ENCODE data around the gene ADAM12.
"Not testable (repeated sequence)": the region's sequence is repeated elsewhere in the genome, so short reads cannot be mapped to it uniquely, and the experiment has no call there.

ADAM12 gene

DNA sequence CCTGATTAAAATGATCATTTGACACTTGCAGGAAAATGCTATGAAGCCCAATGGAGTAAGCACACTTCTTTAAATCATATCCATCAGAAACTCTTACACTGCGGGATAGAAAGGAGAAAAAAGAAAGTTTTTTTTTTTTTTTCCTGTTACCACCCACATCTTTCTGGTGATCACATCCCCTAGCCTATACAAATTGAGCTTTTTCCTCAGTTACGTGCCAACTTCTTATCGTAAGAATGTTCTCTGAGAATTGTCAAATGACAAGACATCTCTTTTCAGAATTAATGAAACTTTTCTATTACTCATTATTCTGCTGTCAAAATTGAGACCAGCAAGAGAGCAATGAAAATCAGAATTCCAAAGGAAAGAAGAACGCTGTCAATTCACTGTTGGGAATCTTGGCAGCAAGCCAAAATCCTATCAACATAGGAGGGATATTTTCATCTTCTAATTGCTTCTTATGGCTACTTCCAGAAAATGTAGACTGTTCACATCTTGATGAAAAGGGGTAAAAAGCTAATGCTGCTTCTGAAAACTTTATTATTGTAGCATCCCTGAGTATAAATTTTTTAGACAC is 179.5 kb downstream of the ADAM12 start:
- DNase-seq: no peak

DNA sequence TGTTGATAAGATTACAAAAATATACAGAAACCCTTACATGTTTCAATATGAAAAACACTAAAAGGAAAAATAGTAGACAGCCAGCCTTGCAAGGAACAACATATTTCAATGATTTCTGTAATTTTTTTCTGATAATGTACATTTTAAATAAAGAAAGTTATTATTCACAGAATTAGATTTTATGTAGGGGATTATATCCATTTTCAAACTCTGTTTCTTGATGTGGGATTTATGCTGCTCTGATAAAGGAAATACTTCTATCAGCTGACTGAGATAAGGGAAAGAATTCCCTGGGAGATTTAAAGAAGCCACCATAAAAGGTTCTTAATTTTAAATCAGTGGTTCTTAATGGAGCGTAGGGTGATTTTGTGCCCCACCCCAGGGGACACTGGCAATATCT is 180.4 kb downstream of the ADAM12 start:
- DNase-seq: no peak

DNA sequence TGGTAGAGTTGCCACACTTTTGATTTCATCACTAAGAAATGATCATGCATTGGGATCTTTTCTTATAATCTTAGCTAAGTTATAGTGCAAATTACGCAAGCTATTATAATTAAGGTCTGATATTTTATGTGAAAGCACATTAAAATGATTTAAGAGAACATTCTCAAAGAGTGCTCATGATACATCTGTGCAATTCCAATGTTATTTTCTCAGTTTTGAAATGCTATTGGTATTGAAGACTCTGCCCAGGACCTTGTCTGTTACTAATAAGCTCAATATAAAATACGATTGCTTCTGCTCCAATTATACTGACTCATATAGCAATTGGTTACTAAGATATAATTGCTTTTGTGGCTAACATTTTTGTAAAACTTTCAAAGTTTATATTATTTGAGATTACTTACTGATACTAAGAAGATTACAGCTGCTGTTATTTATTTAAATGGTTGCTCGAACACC is 180.9 kb downstream of the ADAM12 start:
- no peak for DNase-seq

- no peak for DNase-seq
Observed at GRCh38 chr10:126205486-126206205, 182.6 kb downstream of the ADAM12 start.

- no peak for DNase-seq
Observed at GRCh38 chr10:126204320-126204719, 184.0 kb downstream of the ADAM12 start.

GRCh38 chr10:126203746-126204145 is 184.5 kb downstream of the ADAM12 start:
- DNase-seq: no peak

- no peak for DNase-seq
Observed at GRCh38 chr10:126201603-126202002, 186.7 kb downstream of the ADAM12 start.

GRCh38 chr10:126199221-126199998 is 188.9 kb downstream of the ADAM12 start:
- no peak for DNase-seq

DNA sequence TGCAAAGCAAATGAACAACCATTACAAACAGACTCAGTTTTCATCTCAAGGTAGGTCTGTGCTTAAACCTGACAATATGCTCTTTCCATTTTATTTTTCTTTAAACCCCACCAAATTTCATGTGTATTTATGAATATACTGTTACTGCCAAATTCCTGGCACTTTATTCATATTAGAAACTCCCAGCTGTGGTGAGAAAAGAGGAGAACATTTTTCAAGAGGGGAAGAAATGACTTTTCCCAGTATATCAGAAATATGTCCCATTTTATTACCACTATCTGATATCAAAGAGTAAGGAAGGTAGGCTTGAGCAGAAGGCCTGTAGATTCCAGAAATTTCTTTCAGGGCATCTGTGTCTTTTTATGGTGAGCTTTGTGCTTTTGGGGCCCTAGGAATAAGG is 189.6 kb downstream of the ADAM12 start:
- no peak for DNase-seq

GRCh38 chr10:126197036-126197543 is 191.2 kb downstream of the ADAM12 start:
- no peak for DNase-seq

DNA sequence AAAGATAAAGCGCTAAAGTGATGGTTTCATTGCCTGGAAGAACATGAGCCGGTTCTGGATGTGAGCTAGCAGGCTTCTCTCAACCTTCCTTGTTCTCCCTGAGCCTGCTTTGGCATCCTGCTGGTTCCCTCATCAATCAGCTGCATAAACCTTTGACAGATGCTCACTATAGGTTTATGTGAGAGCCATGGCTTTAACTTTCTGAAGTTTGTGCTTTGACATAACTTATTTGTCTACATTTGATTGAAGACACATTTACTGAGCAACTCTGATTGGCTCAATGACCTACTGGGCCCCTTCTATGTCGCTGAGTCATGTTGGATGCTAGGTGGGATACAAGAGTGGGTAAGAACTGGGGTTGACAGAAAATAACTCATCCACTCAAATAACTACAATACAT is 192.0 kb downstream of the ADAM12 start:
- DNase-seq: no peak

- no peak for DNase-seq
Observed at GRCh38 chr10:126191192-126191591, 197.1 kb downstream of the ADAM12 start.

DNA sequence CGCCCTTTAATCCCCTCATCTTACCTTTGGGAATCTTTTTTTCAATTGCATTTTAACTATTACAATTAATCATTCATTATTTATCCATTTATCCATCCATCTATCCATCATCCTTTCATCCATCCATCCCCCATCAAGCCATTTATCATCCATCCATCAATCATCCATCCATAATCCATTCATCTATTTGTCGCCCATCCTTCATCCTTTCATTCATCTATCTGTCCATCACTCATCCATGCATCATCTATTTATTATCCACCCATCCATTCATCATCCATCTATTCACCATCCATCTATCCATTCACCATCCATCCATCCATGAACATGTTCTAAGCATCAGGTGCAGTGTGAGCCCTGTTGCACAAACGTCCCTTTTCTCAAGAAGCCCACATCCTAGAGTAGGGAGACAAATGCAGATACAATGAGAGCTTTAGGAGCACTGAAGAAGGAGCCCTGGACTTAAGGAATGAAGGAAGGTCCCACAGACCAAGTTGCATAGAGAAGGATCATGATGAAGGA is 199.5 kb downstream of the ADAM12 start:
- no peak for DNase-seq

GRCh38 chr10:126187399-126187798 is 200.9 kb downstream of the ADAM12 start:
- no peak for DNase-seq

DNA sequence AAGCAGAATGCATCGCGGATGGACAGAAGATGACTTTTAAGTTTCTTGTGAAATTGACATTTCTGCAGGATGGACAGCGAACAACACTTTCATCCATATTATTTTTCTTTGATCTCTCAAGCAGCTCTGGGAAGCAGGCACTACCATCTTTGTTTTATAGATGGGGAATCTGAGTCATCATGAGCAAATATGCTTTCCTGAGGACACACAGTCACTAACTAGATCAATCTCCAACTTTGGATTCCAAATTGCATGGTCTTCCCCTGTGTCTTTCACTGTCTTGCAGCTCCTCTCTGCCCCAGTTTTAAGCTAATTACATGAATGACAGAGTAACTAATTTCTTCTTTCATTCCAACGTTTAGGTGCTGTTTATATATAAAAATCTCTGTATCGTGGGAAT is 201.5 kb downstream of the ADAM12 start:
- DNase-seq: no peak

DNA sequence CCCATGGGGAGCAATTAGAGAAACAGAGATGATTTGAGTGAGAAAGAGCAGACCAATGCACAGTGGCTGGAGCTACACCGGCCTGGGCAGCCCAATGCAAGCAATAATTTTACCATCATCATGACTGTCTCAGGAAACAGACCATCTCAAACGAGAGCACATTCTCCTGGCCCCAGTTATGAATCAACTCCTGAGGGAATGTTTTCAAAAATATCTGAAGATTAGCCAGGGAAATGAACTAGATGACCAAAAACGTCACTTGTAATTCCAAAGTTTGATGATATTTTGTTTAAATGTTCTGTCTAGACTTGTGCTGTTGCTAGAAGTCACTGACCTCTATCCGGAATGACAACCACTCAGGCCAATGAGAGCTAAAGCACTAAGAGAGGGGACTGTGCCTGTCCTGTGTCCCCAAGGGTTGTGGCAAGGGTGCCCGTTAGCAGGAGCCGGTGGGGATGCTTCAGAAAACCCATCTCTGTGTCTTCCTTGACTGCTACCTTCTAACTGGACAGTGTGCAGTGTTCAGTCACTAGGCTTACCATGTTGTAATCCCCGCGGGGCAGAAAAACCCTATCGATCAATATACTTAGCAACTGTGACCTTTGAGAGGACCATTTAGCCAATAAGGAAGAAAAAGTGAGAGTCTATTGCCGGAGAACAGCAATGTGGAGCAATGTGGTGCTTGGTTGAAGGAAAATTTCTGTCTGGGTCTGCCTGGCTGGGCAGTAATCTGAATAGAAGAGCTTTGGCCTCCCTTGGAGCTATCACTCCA is 202.4 kb downstream of the ADAM12 start:
- DNase-seq: no peak

DNA sequence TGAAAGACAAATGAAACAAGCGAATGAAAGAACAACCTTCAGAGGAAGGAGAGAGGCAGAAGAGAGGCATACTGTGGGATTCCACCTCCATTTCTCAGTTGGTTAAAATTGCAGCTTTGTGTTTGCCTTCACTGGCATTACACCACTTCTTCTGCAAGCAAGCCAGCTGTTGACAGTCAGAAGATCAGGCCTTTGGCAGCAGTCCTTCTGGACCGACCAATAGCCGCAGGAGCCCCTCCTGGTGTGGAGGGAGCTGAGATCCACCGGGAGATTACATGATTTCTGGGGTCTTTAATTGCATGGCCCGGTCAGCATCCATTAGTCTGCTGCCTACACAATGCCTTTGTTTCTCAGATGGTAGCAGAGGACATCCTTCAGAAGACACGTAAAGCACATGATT is 206.7 kb downstream of the ADAM12 start:
- DNase-seq: no peak

- no peak for DNase-seq
Observed at GRCh38 chr10:126179637-126180036, 208.6 kb downstream of the ADAM12 start.

DNA sequence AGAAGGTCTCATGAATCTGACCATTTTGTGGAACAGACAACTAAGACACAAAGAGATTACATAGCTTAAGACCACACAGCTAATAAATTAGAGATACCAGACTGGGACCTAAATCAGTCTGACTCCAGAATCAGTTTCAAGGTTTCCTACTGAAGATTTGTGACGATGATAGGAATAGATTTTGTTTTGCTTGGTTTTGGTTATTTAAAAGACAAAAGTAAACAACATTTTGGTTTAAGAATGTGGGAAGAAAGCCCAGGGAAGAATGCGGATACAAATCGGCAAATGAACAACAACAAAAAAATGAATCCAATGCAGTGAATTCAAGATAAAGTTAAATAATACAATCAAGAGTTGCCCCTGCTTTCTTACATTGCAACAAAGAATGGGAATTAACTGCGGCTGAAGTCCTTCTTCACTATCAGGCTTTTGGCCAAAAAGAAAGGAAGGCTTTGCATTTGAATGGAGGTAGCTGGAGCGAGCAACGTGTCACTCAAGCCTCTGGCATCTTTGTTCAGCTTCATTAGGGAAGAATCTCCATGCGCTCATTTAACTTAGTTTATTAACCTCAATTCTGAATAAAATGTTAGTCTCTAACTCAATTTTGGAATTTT is 210.8 kb downstream of the ADAM12 start:
- DNase-seq: no peak

DNA sequence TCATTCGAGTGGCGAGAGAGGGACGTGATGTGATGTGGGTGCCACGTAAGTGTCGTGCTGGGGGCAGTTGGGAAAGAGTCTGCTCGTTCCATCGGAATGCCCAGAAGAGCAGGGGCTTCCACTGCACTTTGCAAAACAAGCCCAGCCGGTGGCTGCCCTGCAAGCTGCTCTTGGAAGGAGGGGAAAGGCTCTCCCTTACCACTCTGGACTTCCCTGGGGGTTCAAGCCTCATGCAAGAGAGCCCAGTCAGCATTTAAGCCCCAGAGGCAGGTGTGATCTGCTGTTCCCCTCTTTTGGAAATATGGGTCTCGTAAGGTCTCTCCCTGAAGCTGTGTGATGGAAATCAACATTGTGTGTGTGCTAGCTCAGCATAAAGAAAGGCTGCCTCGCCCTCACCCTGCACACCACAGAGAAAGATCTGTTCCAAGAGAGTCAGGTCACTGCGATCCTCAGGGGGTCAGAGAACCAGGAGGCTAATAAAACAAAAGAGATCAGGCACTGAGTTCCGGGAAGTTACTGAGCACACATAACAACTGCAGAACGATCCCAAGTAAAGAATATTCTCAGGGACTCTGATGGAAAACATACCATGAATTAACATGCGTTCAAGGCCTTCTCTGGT is 212.5 kb downstream of the ADAM12 start:
- no peak for DNase-seq

GRCh38 chr10:126172755-126173154 is 215.5 kb downstream of the ADAM12 start:
- not testable (repeated sequence) for DNase-seq

- no peak for DNase-seq
Observed at GRCh38 chr10:126171555-126171954, 216.7 kb downstream of the ADAM12 start.
